Measurements from ENCODE around the gene TMEM26. TPM values are rescaled to one million over a fixed set of nuclear protein-coding genes. Genes with fewer than 3 reads are reported as not detected.

TMEM26 gene
- total RNA-seq, 2 donors from 2014 or later = 0.81 to 1.1 TPM

DNA sequence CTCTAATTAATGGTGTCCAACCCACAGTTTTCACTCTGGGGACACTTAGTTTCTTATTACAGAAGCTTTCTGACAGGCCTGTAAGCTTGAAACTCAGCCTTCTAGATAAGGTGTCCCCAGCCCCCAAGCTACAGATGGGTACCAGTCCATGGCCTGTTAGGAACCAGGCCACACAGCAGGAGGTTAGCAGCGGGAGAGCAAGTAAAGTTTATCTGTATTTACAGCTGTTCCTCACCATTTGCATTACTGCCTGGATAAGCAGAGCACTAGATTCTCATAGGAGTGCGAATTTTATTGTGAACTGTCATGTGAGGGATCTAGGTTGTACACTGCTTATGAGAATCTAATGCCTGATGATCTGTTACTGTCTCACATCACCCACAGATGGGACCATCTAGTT is 93.7 kb downstream of the TMEM26 start:
- intact Hi-C loops (cut with DNase I) = no loop called here
- no peak for DNase-seq (ENCODE audit: low spot score)

DNA sequence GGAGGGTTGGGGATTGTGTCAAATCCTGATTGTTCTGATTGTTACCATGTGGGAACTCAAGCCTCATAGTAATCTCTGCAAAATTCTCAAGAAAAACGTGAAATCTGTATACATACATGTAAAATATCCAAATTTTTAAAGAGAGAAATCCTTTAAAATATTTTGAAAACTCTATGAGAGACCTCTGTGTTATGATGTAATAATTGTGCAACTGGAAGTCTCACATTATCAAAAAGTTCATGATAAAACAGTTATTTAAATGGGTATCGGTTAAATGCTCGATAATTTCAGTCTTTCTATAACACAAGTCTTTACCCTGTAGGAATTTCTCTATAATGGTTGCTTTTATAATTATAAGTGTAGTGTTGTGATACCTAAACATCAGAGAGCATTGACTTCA is 95.5 kb downstream of the TMEM26 start:
- DNase-seq (ENCODE audit: low spot score) = no peak
- intact Hi-C loops (cut with DNase I) = no loop called here

Other genes starting within 250 kb of the TMEM26 start
- 1 to 10 TPM; 1.4 TPM for gene CABCOCO1, start 209.5 kb upstream of the TMEM26 start, total RNA-seq

Data from posterior vena cava (tissue), 2 donors.